Measurements from ENCODE around the gene SENP2. TPM values are rescaled to one million over a fixed set of nuclear protein-coding genes. Genes with fewer than 3 reads are reported as not detected.
"Not testable (repeated sequence)": the region's sequence is repeated elsewhere in the genome, so short reads cannot be mapped to it uniquely, and the experiment has no call there.

Gene SENP2
- total RNA-seq, 2 experiments from 2014 or later = 29.2 to 29.6 TPM

DNA sequence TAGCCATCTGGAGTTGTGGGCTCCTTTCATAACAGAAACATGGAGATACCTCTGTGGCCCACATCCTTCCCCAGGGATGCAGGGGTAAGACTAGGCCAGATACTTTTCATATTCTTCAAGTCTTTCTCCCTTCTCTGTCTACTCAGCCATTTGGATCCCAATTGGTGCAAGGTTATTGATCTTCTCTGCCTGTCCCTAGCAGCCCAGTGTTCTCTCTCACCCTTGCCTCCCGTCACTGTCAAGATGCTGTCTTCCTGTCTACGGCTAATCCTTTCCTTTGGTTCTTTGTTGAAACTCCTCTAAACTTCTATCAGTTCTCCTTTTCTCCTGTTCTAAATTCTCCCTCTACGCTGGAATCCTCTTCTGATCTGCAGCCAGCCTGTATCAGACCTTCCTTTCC, 51.3 kb downstream of the SENP2 start:
- intact Hi-C loops (cut with micrococcal nuclease) = no loop called here

GRCh38 chr3:185638651-185639050, 52.6 kb downstream of the SENP2 start:
- H3K36me3 Mint-ChIP-seq; H3K27ac Mint-ChIP-seq; CTCF ChIA-PET; DNase-seq; H3K4me1 Mint-ChIP-seq (ENCODE audit: low read depth); H3K4me3 Mint-ChIP-seq; POLR2A ChIA-PET; H3K9me3 Mint-ChIP-seq; H3K27me3 Mint-ChIP-seq; intact Hi-C loops (cut with micrococcal nuclease): not testable (repeated sequence)

More for the DNA sequence above, 51.3 kb downstream of the SENP2 start:
- Mint-ChIP-seq H3K4me1 (ENCODE audit: low read depth) (peaks cover 4% of the 10 kb centered on the region), H3K4me3 (no peak overlapping the region), H3K36me3 (no peaks in the 10 kb centered on the region), H3K9me3 (no peaks in the 10 kb centered on the region), H3K27me3 (peaks cover 2% of the 10 kb centered on the region), H3K27ac (no peak overlapping the region)
- ChIA-PET CTCF (no interaction called here), POLR2A (no interaction called here)
- no peak for DNase-seq

DNA sequence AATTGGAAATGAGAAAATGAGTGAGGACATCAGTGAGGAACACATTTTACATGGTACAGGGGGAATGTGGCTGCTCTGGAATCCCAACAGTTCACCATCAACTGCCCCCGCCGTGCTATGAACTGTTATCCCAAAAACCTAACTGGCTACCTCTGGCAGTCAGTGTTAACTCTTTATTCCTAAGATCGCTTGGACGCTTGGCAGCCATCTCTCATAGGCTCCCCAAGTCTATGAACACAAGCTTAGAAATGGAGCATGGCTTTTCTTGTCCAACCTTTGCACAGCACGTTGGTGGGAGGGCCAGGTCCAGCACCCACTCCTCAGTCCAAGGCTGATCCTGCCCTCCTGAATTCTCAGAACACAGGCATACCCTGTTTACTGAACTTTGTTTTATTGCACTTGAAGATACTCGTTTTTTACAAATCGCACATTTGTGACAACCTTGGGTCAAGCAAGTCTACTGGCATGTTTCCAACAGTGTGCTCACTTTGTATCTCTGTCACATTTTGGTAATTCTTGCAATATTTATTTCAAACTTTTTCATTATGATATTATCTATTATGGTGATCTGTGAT, 53.6 kb downstream of the SENP2 start:
- no peak overlapping the region for H3K4me3 Mint-ChIP-seq
- H3K9me3 Mint-ChIP-seq = no peaks in the 10 kb centered on the region
- H3K27ac Mint-ChIP-seq = no peak overlapping the region
- H3K27me3 Mint-ChIP-seq = peaks cover 2% of the 10 kb centered on the region
- H3K36me3 Mint-ChIP-seq = no peaks in the 10 kb centered on the region
- intact Hi-C loops (cut with micrococcal nuclease) = no loop called here
- H3K4me1 Mint-ChIP-seq (ENCODE audit: low read depth) = no peaks in the 10 kb centered on the region
- POLR2A ChIA-PET = no interaction called here
- no peak for DNase-seq
- CTCF ChIA-PET = no interaction called here

DNA sequence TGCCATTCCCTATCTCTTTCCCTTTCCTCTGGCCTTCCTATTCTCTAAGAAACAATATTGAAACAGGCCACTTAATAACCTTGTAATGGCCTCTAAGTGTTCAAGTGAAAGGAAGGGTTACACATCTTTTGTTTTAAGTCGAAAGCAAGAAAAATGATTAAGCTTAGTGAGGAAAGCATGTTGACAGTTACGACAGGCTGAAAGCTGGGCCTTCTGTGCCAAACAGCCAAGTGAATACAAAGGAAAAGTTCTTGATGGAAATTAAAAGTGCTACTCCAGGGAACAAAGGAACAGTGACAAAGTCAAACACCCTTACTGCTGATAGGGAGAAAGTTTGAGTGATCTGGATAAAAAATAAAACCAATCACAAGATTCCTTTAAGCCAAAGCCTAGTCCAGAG, 54.2 kb downstream of the SENP2 start:
- H3K9me3 Mint-ChIP-seq = no peaks in the 10 kb centered on the region
- ChIA-PET POLR2A (no interaction called here), CTCF (no interaction called here)
- H3K27me3 Mint-ChIP-seq = peaks cover 2% of the 10 kb centered on the region
- no peak for DNase-seq
- no peak overlapping the region for H3K4me3 Mint-ChIP-seq
- H3K27ac Mint-ChIP-seq = no peak overlapping the region
- intact Hi-C loops (cut with micrococcal nuclease) = no loop called here
- H3K36me3 Mint-ChIP-seq = no peaks in the 10 kb centered on the region
- H3K4me1 Mint-ChIP-seq (ENCODE audit: low read depth) = no peaks in the 10 kb centered on the region

GRCh38 chr3:185645191-185645590, 59.1 kb downstream of the SENP2 start:
- H3K36me3 Mint-ChIP-seq = not testable (repeated sequence)

GRCh38 chr3:185645596-185646381, 59.7 kb downstream of the SENP2 start:
- ChIA-PET CTCF (no interaction called here), POLR2A (no interaction called here)

More at GRCh38 chr3:185645191-185645590, 59.1 kb downstream of the SENP2 start:
- peaks cover 11% of the 10 kb centered on the region for H3K27me3 Mint-ChIP-seq
- H3K9me3 Mint-ChIP-seq; CTCF ChIA-PET; H3K4me1 Mint-ChIP-seq (ENCODE audit: low read depth); POLR2A ChIA-PET; H3K27ac Mint-ChIP-seq; DNase-seq; intact Hi-C loops (cut with micrococcal nuclease); H3K4me3 Mint-ChIP-seq: not testable (repeated sequence)

GRCh38 chr3:185646382-185647133, 60.5 kb downstream of the SENP2 start:
- Mint-ChIP-seq H3K9me3 (no peaks in the 10 kb centered on the region), H3K27ac (no peak overlapping the region), H3K27me3 (peaks cover 11% of the 10 kb centered on the region), H3K4me3 (no peak overlapping the region), H3K36me3 (no peaks in the 10 kb centered on the region), H3K4me1 (ENCODE audit: low read depth) (no peaks in the 10 kb centered on the region)
- intact Hi-C loops (cut with micrococcal nuclease) = no loop called here
- CTCF ChIA-PET = no interaction called here
- POLR2A ChIA-PET = no interaction called here
- no peak for DNase-seq

More at GRCh38 chr3:185645596-185646381, 59.7 kb downstream of the SENP2 start:
- no peak overlapping the region for H3K27ac Mint-ChIP-seq
- intact Hi-C loops (cut with micrococcal nuclease) = no loop called here
- no peak overlapping the region for H3K4me3 Mint-ChIP-seq
- H3K4me1 Mint-ChIP-seq (ENCODE audit: low read depth) = no peaks in the 10 kb centered on the region
- peaks cover 11% of the 10 kb centered on the region for H3K27me3 Mint-ChIP-seq
- no peak for DNase-seq
- no peaks in the 10 kb centered on the region for H3K9me3 Mint-ChIP-seq
- H3K36me3 Mint-ChIP-seq = no peaks in the 10 kb centered on the region

GRCh38 chr3:185647134-185647879, 61.2 kb downstream of the SENP2 start:
- no peaks in the 10 kb centered on the region for H3K9me3 Mint-ChIP-seq
- H3K4me1 Mint-ChIP-seq (ENCODE audit: low read depth) = no peaks in the 10 kb centered on the region
- DNase-seq = no peak
- peaks cover 9% of the 10 kb centered on the region for H3K27me3 Mint-ChIP-seq
- no peak overlapping the region for H3K27ac Mint-ChIP-seq
- intact Hi-C loops (cut with micrococcal nuclease) = no loop called here
- ChIA-PET CTCF (interaction anchor here (2.1 kb wide), 1 partner anchor 13 kb away, joined by 15 read pairs; no protein-coding TSS in a partner anchor), POLR2A (no interaction called here)
- H3K4me3 Mint-ChIP-seq = no peak overlapping the region
- no peaks in the 10 kb centered on the region for H3K36me3 Mint-ChIP-seq

- CTCF ChIA-PET = interaction anchor here (2.0 to 2.1 kb wide), 2 partner anchors 13 to 120 kb away, joined by 4 to 15 read pairs; no protein-coding TSS in a partner anchor
Measured at GRCh38 chr3:185647880-185648210, 61.8 kb downstream of the SENP2 start.

DNA sequence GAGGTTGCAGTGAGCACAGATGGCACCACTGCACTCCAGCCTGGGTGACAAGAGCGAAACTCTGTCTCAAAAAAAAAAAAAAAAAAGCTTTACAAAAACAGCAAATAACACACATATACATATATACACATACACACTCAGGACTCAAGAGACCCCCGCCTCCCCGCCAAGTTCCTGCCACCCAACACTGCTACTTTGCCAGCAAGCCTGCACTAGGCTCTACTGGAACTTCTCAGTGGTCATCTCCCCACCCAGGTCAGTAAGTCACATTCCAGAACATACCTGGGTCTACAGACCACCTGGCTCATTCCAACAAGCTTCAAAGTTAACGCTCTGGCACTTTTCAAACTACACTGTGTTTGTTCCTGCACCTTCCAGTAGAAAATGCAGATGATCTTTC, 62.3 kb downstream of the SENP2 start:
- ChIA-PET CTCF (interaction anchor here (2.0 to 2.1 kb wide), 2 partner anchors 12 to 120 kb away, joined by 4 to 15 read pairs; no protein-coding TSS in a partner anchor), POLR2A (no interaction called here)
- DNase-seq = no peak
- Mint-ChIP-seq H3K27ac (no peak overlapping the region), H3K9me3 (no peaks in the 10 kb centered on the region), H3K4me1 (ENCODE audit: low read depth) (no peaks in the 10 kb centered on the region), H3K4me3 (no peak overlapping the region), H3K27me3 (peaks cover 9% of the 10 kb centered on the region), H3K36me3 (no peaks in the 10 kb centered on the region)
- intact Hi-C loops (cut with micrococcal nuclease) = no loop called here

More at GRCh38 chr3:185647880-185648210, 61.8 kb downstream of the SENP2 start:
- Mint-ChIP-seq H3K27me3 (peaks cover 9% of the 10 kb centered on the region), H3K36me3 (no peaks in the 10 kb centered on the region), H3K4me1 (ENCODE audit: low read depth) (no peaks in the 10 kb centered on the region), H3K9me3 (no peaks in the 10 kb centered on the region), H3K27ac (no peak overlapping the region), H3K4me3 (no peak overlapping the region)
- no peak for DNase-seq
- POLR2A ChIA-PET = no interaction called here
- intact Hi-C loops (cut with micrococcal nuclease) = no loop called here

GRCh38 chr3:185649414-185649813, 63.3 kb downstream of the SENP2 start:
- Mint-ChIP-seq H3K27ac (no peak overlapping the region), H3K4me1 (ENCODE audit: low read depth) (no peaks in the 10 kb centered on the region), H3K4me3 (no peak overlapping the region), H3K36me3 (no peaks in the 10 kb centered on the region), H3K27me3 (peaks cover 9% of the 10 kb centered on the region), H3K9me3 (no peaks in the 10 kb centered on the region)
- POLR2A ChIA-PET = no interaction called here
- CTCF ChIA-PET = interaction anchor here (2.0 to 4.4 kb wide), 2 partner anchors 12 to 119 kb away, joined by 4 to 23 read pairs; no protein-coding TSS in a partner anchor
- intact Hi-C loops (cut with micrococcal nuclease) = no loop called here
- no peak for DNase-seq

- ChIA-PET POLR2A (no interaction called here), CTCF (interaction anchor here (1.8 to 4.4 kb wide), 2 partner anchors 9 to 117 kb away, joined by 6 to 23 read pairs; no protein-coding TSS in a partner anchor)
- Mint-ChIP-seq H3K4me3 (no peak overlapping the region), H3K9me3 (no peaks in the 10 kb centered on the region), H3K4me1 (ENCODE audit: low read depth) (no peaks in the 10 kb centered on the region), H3K27ac (no peak overlapping the region), H3K27me3 (peaks cover 1% of the 10 kb centered on the region), H3K36me3 (no peaks in the 10 kb centered on the region)
- DNase-seq = no peak
- intact Hi-C loops (cut with micrococcal nuclease) = no loop called here
Measured at GRCh38 chr3:185651971-185652370, 65.9 kb downstream of the SENP2 start.

Measured in activated CD4-positive, alpha-beta memory T cell treated with anti-CD3 and anti-CD28 coated beads for 36 hours (primary cell).